ENCODE data around the gene PMPCA.
A peak's percentile ranks its signal among the peaks of the same experiment; 100 is the strongest.
"Not testable (repeated sequence)": the region's sequence is repeated elsewhere in the genome, so short reads cannot be mapped to it uniquely, and the experiment has no call there.

Gene PMPCA

GRCh38 chr9:136398286-136398685 is 12.2 kb upstream of the PMPCA start:
- Mint-ChIP-seq H3K36me3 (peaks cover 76% of the 10 kb centered on the region), H3K9me3 (no peaks in the 10 kb centered on the region), H3K4me3 (peak overlapping the region; percentile 83), H3K4me1 (peaks cover 37% of the 10 kb centered on the region), H3K27ac (peak overlapping the region; percentile 80)
- no peak for ATAC-seq
- no peak for DNase-seq (ENCODE audit: low spot score in 2 of 2)

DNA sequence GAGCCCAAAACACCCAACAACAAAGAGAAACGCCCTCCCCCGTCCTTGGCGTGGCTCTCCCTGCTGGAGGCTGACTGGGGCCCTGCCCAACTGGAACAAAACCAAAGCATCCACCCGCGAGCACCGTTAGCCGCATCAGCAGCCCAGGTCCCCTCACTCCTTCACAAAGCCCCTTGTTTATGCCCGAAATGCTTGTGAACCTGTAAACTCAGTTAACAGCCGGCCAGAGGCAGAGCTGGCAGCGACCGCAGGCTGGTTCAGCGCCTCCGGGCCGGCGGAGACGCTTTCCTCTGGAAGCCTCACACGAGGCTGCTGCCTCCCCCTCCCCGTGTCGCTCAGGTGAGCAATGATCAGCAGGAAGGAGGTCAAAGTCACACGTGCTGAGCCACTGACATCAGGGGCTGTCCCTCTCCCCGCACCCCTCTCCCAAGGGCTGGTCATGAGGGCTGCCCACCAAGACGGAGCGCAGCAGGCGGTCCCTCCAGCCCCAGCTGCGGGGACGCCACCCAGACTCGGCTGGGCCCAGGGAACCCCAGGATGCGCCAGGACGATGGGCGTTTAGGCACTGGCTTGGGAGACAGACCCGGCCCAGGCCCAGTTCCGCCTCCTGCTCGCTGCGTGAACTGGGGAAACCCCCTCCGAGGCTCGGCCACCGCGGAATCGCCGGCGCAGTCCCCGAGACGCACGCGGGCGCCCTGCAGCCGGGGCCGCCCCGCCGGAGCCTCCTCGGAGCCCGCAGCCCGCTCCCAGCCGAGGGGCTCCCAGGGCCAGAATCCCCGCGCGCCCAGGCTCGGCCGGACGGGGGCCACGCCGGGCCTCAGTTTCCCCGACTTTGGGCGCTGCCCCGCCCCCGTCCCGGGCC is 11.1 kb upstream of the PMPCA start:
- ATAC-seq: peak; percentile 19
- DNase-seq (ENCODE audit: low spot score in 2 of 2): peak; percentile 24 to 69
- H3K9me3 Mint-ChIP-seq: no peaks in the 10 kb centered on the region
- peak overlapping the region; percentile 80 for H3K27ac Mint-ChIP-seq
- peaks cover 71% of the 10 kb centered on the region for H3K36me3 Mint-ChIP-seq
- H3K4me1 Mint-ChIP-seq: peaks cover 48% of the 10 kb centered on the region
- H3K4me3 Mint-ChIP-seq: peak overlapping the region; percentile 83

DNA sequence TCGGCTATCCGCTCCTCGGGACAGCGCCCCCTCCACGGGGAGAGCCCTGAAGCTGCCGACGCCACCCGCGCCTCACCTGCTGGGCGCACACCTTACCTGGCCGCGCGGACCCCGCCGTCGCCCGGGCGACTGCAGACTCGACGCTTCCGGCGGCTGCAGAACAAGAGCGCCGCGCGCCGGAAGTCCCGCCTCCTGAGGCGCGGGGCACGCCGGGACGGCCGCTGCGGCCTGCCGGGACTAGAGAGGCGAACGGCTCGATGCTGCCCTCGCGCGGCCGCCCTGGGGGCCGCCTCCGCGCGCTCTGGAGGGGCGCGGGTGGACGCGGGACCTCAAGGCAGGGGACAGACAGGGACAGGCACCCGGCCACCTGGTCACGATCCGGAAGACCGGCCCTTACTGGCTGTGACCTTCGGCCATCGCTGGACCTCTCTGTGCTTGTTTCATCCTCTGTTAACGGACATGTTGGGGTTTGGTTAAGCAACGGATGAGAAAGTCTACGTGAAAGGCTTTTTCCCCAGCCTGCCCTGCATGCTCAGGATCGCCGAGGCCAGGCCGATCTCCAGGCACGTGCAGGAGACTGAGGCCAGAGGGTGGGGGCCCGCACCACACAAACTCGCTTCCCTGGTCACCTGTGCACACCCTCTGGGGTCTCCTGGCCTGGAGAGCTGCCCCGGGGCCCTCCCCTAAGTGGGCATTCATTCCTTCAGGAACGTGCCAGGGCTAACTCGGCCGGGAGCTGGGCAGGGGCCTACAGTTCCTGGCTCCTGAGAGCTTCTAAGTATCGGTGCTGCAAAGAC is 10.2 kb upstream of the PMPCA start, which contains the start of gene SNAPC4:
Gene SNAPC4, minus strand, starts transcription at position 133 of the 797 bp plus-strand sequence. CDS start 1,742 bp downstream, outside the sequence.
- ATAC-seq (peak; percentile 79), DNase-seq (ENCODE audit: low spot score in 2 of 2) (peak; percentile 92 to 94)
- Mint-ChIP-seq H3K9me3 (no peaks in the 10 kb centered on the region), H3K27ac (peak within 1 kb of the TSS; percentile 80), H3K4me3 (peak within 1 kb of the TSS; percentile 83), H3K4me1 (peaks cover 57% of the 10 kb centered on the region), H3K36me3 (peaks cover 71% of the 10 kb centered on the region)

- ATAC-seq: no peak
- Mint-ChIP-seq H3K4me3 (peak overlapping the region; percentile 83), H3K27ac (peak overlapping the region; percentile 83), H3K4me1 (peaks cover 60% of the 10 kb centered on the region), H3K9me3 (no peaks in the 10 kb centered on the region), H3K36me3 (peaks cover 71% of the 10 kb centered on the region)
- no peak for DNase-seq (ENCODE audit: low spot score in 2 of 2)
Measured at GRCh38 chr9:136401173-136401922, 9.1 kb upstream of the PMPCA start.

DNA sequence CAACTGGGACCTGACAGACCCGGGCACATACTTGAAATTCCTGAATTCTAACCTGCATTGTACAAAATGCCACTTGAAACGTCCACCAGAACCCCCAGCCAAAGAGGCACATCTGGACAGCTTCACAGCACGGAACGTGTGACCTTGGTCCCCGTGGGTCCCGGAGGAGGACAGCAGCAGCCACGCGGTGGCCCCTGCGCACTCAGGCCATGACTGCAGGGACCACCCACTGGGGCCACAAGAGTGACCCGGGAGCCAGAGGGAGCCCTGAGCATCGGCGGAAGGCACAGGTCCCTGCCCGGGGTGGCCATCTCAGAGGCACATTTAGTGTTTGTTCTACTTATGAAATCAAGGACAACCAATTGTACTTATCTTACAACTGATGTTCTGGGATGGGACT is 8.4 kb upstream of the PMPCA start:
- H3K4me3 Mint-ChIP-seq: no peak overlapping the region
- H3K4me1 Mint-ChIP-seq: peaks cover 56% of the 10 kb centered on the region
- ATAC-seq: no peak
- H3K36me3 Mint-ChIP-seq: peaks cover 71% of the 10 kb centered on the region
- DNase-seq (ENCODE audit: low spot score in 2 of 2): no peak
- peak overlapping the region; percentile 83 for H3K27ac Mint-ChIP-seq
- no peaks in the 10 kb centered on the region for H3K9me3 Mint-ChIP-seq

DNA sequence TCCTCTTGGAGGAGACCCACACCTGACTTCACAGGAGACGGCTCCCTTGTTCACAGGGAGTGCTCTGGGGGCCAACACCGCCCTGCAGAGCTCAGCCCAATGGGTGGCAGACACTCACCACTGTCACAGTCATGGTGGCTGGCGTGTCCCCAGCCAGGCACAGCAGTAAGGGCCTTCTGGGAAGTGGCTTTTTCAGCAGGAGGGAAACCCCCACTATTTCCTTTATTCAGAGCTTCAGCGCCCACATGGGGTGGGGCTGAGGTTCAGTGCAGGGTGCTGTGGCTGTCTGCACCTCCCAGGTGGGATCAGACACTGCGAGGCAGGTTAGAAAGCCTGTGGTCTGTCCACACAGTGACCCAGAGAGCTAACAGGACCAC is 6.9 kb upstream of the PMPCA start:
- H3K4me3 Mint-ChIP-seq: peak overlapping the region; percentile 76
- peak overlapping the region; percentile 83 for H3K27ac Mint-ChIP-seq
- ATAC-seq (peak; percentile 87), DNase-seq (ENCODE audit: low spot score in 2 of 2) (peak; percentile 59 to 78)
- H3K9me3 Mint-ChIP-seq: no peaks in the 10 kb centered on the region
- peaks cover 58% of the 10 kb centered on the region for H3K4me1 Mint-ChIP-seq
- peaks cover 71% of the 10 kb centered on the region for H3K36me3 Mint-ChIP-seq

- DNase-seq (ENCODE audit: low spot score in 2 of 2): peak; percentile 20 to 64
- H3K27ac Mint-ChIP-seq: peak overlapping the region; percentile 83
- no peaks in the 10 kb centered on the region for H3K9me3 Mint-ChIP-seq
- peak; percentile 55 for ATAC-seq
- H3K4me1 Mint-ChIP-seq: peaks cover 58% of the 10 kb centered on the region
- H3K4me3 Mint-ChIP-seq: peak overlapping the region; percentile 76
- H3K36me3 Mint-ChIP-seq: peaks cover 71% of the 10 kb centered on the region
Measured at GRCh38 chr9:136403915-136404800, 6.3 kb upstream of the PMPCA start.

GRCh38 chr9:136404801-136405136 is 5.7 kb upstream of the PMPCA start:
- no peak for ATAC-seq
- Mint-ChIP-seq H3K36me3 (peaks cover 73% of the 10 kb centered on the region), H3K9me3 (no peaks in the 10 kb centered on the region)

GRCh38 chr9:136405481-136405880 is 5.0 kb upstream of the PMPCA start:
- Mint-ChIP-seq H3K36me3 (peaks cover 80% of the 10 kb centered on the region), H3K9me3 (no peaks in the 10 kb centered on the region), H3K4me1 (peaks cover 62% of the 10 kb centered on the region), H3K4me3 (peak overlapping the region; percentile 76), H3K27ac (peak overlapping the region; percentile 83)
- ATAC-seq (no peak), DNase-seq (ENCODE audit: low spot score in 2 of 2) (no peak)

More at GRCh38 chr9:136404801-136405136, 5.7 kb upstream of the PMPCA start:
- DNase-seq (ENCODE audit: low spot score in 2 of 2): no peak
- Mint-ChIP-seq H3K4me1 (peaks cover 61% of the 10 kb centered on the region), H3K27ac (peak overlapping the region; percentile 83), H3K4me3 (peak overlapping the region; percentile 76)

DNA sequence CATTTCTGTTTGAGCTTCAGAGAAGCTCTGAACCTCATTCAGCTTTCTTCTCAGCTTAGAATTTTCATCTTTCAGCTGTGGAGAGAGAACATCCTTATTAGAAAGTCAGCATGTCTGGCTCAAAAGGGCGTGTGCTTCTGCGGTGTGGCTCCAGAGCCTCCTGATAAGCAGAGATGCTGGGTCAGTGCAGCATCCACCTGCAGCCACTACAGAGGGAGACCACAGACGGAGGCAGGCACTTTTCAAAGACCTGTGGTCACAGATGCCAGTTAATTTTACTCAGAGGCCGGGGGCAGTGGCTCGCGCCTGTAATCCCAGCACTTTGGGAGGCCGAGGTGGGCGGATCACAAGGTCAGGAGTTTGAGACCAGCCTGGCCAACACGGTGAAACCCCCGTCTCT is 4.6 kb upstream of the PMPCA start:
- not testable (repeated sequence) for ATAC-seq; H3K9me3 Mint-ChIP-seq; H3K4me3 Mint-ChIP-seq; H3K27ac Mint-ChIP-seq; DNase-seq (ENCODE audit: low spot score in 2 of 2)
- Mint-ChIP-seq H3K4me1 (peaks cover 59% of the 10 kb centered on the region), H3K36me3 (peaks cover 85% of the 10 kb centered on the region)

- H3K9me3 Mint-ChIP-seq; H3K27ac Mint-ChIP-seq; DNase-seq (ENCODE audit: low spot score in 2 of 2); H3K4me3 Mint-ChIP-seq; ATAC-seq: not testable (repeated sequence)
- Mint-ChIP-seq H3K4me1 (peaks cover 59% of the 10 kb centered on the region), H3K36me3 (peaks cover 88% of the 10 kb centered on the region)
Measured at GRCh38 chr9:136407061-136407460, 3.4 kb upstream of the PMPCA start.

DNA sequence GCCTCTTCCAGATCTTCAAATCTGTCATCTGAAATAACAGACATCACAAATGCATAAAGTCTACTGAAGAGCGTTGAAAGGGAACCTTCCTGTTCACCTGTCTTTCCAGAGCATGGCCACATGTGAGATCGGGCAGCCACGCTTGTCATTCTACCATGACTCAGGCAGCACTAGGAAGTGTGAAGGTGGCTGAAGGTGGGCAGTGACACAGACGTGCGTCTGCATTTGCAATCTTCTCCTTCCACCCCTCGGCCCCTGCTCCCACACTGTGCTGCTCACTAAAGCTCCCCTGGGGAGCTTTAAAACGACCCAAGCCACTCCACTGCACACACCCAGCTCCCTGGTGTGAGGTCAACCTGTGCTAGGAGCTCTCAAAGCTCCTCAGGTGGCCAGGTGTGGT is 2.5 kb upstream of the PMPCA start:
- peaks cover 61% of the 10 kb centered on the region for H3K4me1 Mint-ChIP-seq
- H3K9me3 Mint-ChIP-seq: no peaks in the 10 kb centered on the region
- ATAC-seq (no peak), DNase-seq (ENCODE audit: low spot score in 2 of 2) (no peak)
- peaks cover 89% of the 10 kb centered on the region for H3K36me3 Mint-ChIP-seq
- peak overlapping the region; percentile 77 for H3K27ac Mint-ChIP-seq
- H3K4me3 Mint-ChIP-seq: peak overlapping the region; percentile 85

GRCh38 chr9:136409557-136410455 is 652 bp upstream of the PMPCA start:
- peak; percentile 55 for ATAC-seq
- Mint-ChIP-seq H3K4me3 (peak overlapping the region; percentile 85), H3K36me3 (peaks cover 99% of the 10 kb centered on the region), H3K4me1 (peaks cover 56% of the 10 kb centered on the region), H3K9me3 (no peaks in the 10 kb centered on the region), H3K27ac (peak overlapping the region; percentile 94)
- DNase-seq (ENCODE audit: low spot score in 2 of 2): peak; percentile 26 to 66

All from stimulated activated effector memory CD8-positive, alpha-beta T cell treated with anti-CD3 and anti-CD28 coated beads, Interleukin-12 subunit alpha, Interleukin-12 subunit beta, amount 100 ng/mL, for 72 hours (primary cell).